GM18508 (cell line): ENCODE measurements around the gene SPATA31E1.
"Not testable (repeated sequence)": the region's sequence is repeated elsewhere in the genome, so short reads cannot be mapped to it uniquely, and the experiment has no call there.

Source experiments
- ATAC-seq: cut with Tn5 transposase; IDR thresholded peaks from one replicate; pipeline ENCODE4 v1.9.1; 2021; ENCODE audit warnings: moderate number of reproducible peaks; ENCODE audit not compliant: insufficient read depth, unreplicated experiment

SPATA31E1 gene

GRCh38 chr9:87919013-87919412, 36.3 kb downstream of the SPATA31E1 start:
- ATAC-seq, result not testable (repeated sequence)

DNA sequence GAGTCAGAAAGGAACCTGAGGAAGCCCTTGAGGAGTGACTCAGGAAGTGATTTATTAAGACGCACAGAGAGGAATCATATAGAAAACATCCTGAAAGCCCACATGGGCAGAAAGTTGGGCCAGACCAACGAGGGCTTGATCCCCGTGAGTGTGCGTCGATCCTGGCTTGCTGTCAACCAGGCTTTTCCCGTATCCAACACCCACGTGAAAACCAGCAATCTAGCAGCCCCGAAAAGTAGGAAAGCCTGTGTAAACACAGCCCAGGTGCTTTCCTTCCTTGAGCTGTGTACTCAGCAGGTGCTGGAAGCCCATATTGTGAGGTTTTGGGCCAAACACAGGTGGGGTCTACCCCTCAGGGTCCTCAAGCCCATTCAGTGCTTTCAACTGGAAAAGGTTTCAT, 38.9 kb downstream of the SPATA31E1 start:
- not testable (repeated sequence) for ATAC-seq

- ATAC-seq, result not testable (repeated sequence)
Measured at GRCh38 chr9:87923012-87923411, 40.3 kb downstream of the SPATA31E1 start.

- not testable (repeated sequence) for ATAC-seq
Measured at GRCh38 chr9:87924851-87925250, 42.2 kb downstream of the SPATA31E1 start.

GRCh38 chr9:87929152-87929551, 46.5 kb downstream of the SPATA31E1 start:
- not testable (repeated sequence) for ATAC-seq

GRCh38 chr9:87934444-87934843, 51.8 kb downstream of the SPATA31E1 start:
- ATAC-seq, result not testable (repeated sequence)

GRCh38 chr9:87937352-87937751, 54.7 kb downstream of the SPATA31E1 start:
- ATAC-seq, result not testable (repeated sequence)

GRCh38 chr9:87937918-87938317, 55.2 kb downstream of the SPATA31E1 start:
- not testable (repeated sequence) for ATAC-seq

GRCh38 chr9:87938336-87938735, 55.7 kb downstream of the SPATA31E1 start:
- ATAC-seq, result not testable (repeated sequence)
